ENCODE data around the gene YTHDC1. TPM values are rescaled to one million over a fixed set of nuclear protein-coding genes. Genes with fewer than 3 reads are reported as not detected.

The YTHDC1 gene
- total and polyA plus RNA-seq, 2 experiments from 2014 or later, result 29.8 to 38.0 TPM

- Histone ChIP-seq H3K9me3 (ENCODE audit: low read depth) (no peaks in the 10 kb centered on the region), H4K20me1 (ENCODE audit: insufficient read depth) (no peaks in the 10 kb centered on the region), H3K27ac (no peak overlapping the region), H3K9ac (no peak overlapping the region), H3K4me2 (ENCODE audit: unreplicated experiment) (no peak overlapping the region), H3K27me3 (replicated peaks; ENCODE audit: insufficient read depth) (peaks cover 37% of the 10 kb centered on the region; the same call in 1 of the 2 replicates), H3K36me3 (ENCODE audit: low read depth) (no peaks in the 10 kb centered on the region), H3K79me2 (ENCODE audit: insufficient read depth) (no peaks in the 10 kb centered on the region), H2AFZ (no peak overlapping the region), H3K9me2 (ENCODE audit: insufficient read depth) (no peaks in the 10 kb centered on the region), H3K4me3 (no peak overlapping the region), H3F3A (ENCODE audit: insufficient read depth) (no peaks in the 10 kb centered on the region), H3K4me1 (ENCODE audit: insufficient read depth) (no peaks in the 10 kb centered on the region)
- 31 to 37% methylated on average over 3 of the region's 3 CpGs for WGBS, 2 experiments (ENCODE audit: low coverage in 1 of 2, low lambda C conversion rate in 2 of 2, missing lambda C conversion rate in 2 of 2)
- in situ Hi-C loops (cut with MboI), result loop anchor here (10.0 kb wide), 1 partner anchor 108 kb away; no protein-coding TSS in a partner anchor
- DNase-seq, result no peak
- TF ChIP-seq EZH2phosphoT487 (IDR thresholded peaks at IDR 0.05; ENCODE audit: insufficient read depth, low read depth) (no peak), EZH2 (IDR thresholded peaks at IDR 0.05; ENCODE audit: insufficient read depth, poor library complexity, severe bottlenecking) (no peak)
These were observed 33.2 kb upstream of the YTHDC1 start for GRCh38 chr4:68383115-68383514.

- Histone ChIP-seq H3K4me2 (ENCODE audit: unreplicated experiment) (no peak overlapping the region), H3K27me3 (replicated peaks; ENCODE audit: insufficient read depth) (peaks cover 15% of the 10 kb centered on the region; the same call in 1 of the 2 replicates), H4K20me1 (ENCODE audit: insufficient read depth) (no peaks in the 10 kb centered on the region), H3K4me3 (no peak overlapping the region), H3K4me1 (ENCODE audit: insufficient read depth) (peaks cover 8% of the 10 kb centered on the region; the same call in 1 of the 2 replicates), H3K36me3 (ENCODE audit: low read depth) (no peaks in the 10 kb centered on the region), H3K27ac (no peak overlapping the region), H2AFZ (no peak overlapping the region), H3K9me3 (ENCODE audit: low read depth) (no peaks in the 10 kb centered on the region), H3K9ac (no peak overlapping the region), H3K79me2 (ENCODE audit: insufficient read depth) (no peaks in the 10 kb centered on the region), H3K9me2 (ENCODE audit: insufficient read depth) (no peaks in the 10 kb centered on the region), H3F3A (ENCODE audit: insufficient read depth) (0 out of 2 replicates have a peak, but pooled peaks cover 4% of the 10 kb centered on the region)
- in situ Hi-C loops (cut with MboI), result no loop called here
- WGBS, 2 experiments (ENCODE audit: low coverage in 1 of 2, low lambda C conversion rate in 2 of 2, missing lambda C conversion rate in 2 of 2), result 80 to 82% methylated on average over 5 of the region's 5 CpGs
- no peak for TF ChIP-seq EZH2phosphoT487 (IDR thresholded peaks at IDR 0.05; ENCODE audit: insufficient read depth, low read depth)
- no peak for DNase-seq
These were observed 28.3 kb upstream of the YTHDC1 start for GRCh38 chr4:68378226-68378625.

- TF ChIP-seq EZH2phosphoT487 (IDR thresholded peaks at IDR 0.05; ENCODE audit: insufficient read depth, low read depth) (no peak), EZH2 (IDR thresholded peaks at IDR 0.05; ENCODE audit: insufficient read depth, poor library complexity, severe bottlenecking) (no peak)
- 15 to 21% methylated on average over 19 of the region's 19 CpGs for WGBS, 2 experiments (ENCODE audit: low coverage in 1 of 2, low lambda C conversion rate in 2 of 2, missing lambda C conversion rate in 2 of 2)
- Histone ChIP-seq H3K36me3 (ENCODE audit: low read depth) (no peaks in the 10 kb centered on the region), H3K9me3 (ENCODE audit: low read depth) (no peaks in the 10 kb centered on the region), H3K4me3 (peak overlapping the region; percentile 46; the same call in 1 of the 2 replicates), H2AFZ (peak overlapping the region; percentile 64; the same call in 1 of the 2 replicates), H3K4me2 (ENCODE audit: unreplicated experiment) (peak overlapping the region; percentile 65), H3F3A (ENCODE audit: insufficient read depth) (peaks cover 10% of the 10 kb centered on the region), H3K9ac (no peak overlapping the region), H3K9me2 (ENCODE audit: insufficient read depth) (no peaks in the 10 kb centered on the region), H3K79me2 (ENCODE audit: insufficient read depth) (no peaks in the 10 kb centered on the region), H3K4me1 (ENCODE audit: insufficient read depth) (peaks cover 23% of the 10 kb centered on the region), H3K27me3 (replicated peaks; ENCODE audit: insufficient read depth) (peaks cover 11% of the 10 kb centered on the region; the same call in 1 of the 2 replicates), H3K27ac (no peak overlapping the region), H4K20me1 (ENCODE audit: insufficient read depth) (no peaks in the 10 kb centered on the region)
- in situ Hi-C loops (cut with MboI), result no loop called here
- DNase-seq, result peak; percentile 79
These were observed 26.0 kb upstream of the YTHDC1 start for GRCh38 chr4:68375667-68376559.

- peak; percentile 80 for DNase-seq
- H3K79me2 ChIP-seq (ENCODE audit: insufficient read depth), result no peaks in the 10 kb centered on the region
- peak overlapping the region; percentile 96 for H3K4me2 ChIP-seq (ENCODE audit: unreplicated experiment)
- peak overlapping the region; percentile 13; the same call in 1 of the 2 replicates for H3K9ac ChIP-seq
- H3K9me2 ChIP-seq (ENCODE audit: insufficient read depth), result no peaks in the 10 kb centered on the region
- H3F3A ChIP-seq (ENCODE audit: insufficient read depth), result peaks cover 25% of the 10 kb centered on the region
- in situ Hi-C loops (cut with MboI), result loop anchor here (25.0 kb wide), 1 partner anchor 486 kb away; the partner anchor contains the start of gene TMPRSS11D
- peak overlapping the region; percentile 64 for H3K4me3 ChIP-seq
- peaks cover 32% of the 10 kb centered on the region for H3K4me1 ChIP-seq (ENCODE audit: insufficient read depth)
- TF ChIP-seq EZH2 (IDR thresholded peaks at IDR 0.05; ENCODE audit: insufficient read depth, poor library complexity, severe bottlenecking) (no peak), EZH2phosphoT487 (IDR thresholded peaks at IDR 0.05; ENCODE audit: insufficient read depth, low read depth) (no peak)
- H3K36me3 ChIP-seq (ENCODE audit: low read depth), result no peaks in the 10 kb centered on the region
- H3K27ac ChIP-seq, result peak overlapping the region; percentile 46
- H2AFZ ChIP-seq, result peak overlapping the region; percentile 91
- no peaks in the 10 kb centered on the region for H3K9me3 ChIP-seq (ENCODE audit: low read depth)
- 0 out of 2 replicates have a peak, but pooled peaks cover 7% of the 10 kb centered on the region for H3K27me3 ChIP-seq (replicated peaks; ENCODE audit: insufficient read depth)
- 2 to 3% methylated on average over 16 of the region's 16 CpGs for WGBS, 2 experiments (ENCODE audit: low coverage in 1 of 2, low lambda C conversion rate in 2 of 2, missing lambda C conversion rate in 2 of 2)
- H4K20me1 ChIP-seq (ENCODE audit: insufficient read depth), result no peaks in the 10 kb centered on the region
These were observed 23.6 kb upstream of the YTHDC1 start for GRCh38 chr4:68373513-68373912.

All from GM23248 (cell line).